ENCODE results near the gene LLGL1. TPM values are rescaled to one million over a fixed set of nuclear protein-coding genes. Genes with fewer than 3 reads are reported as not detected.
A peak's percentile ranks its signal among the peaks of the same experiment; 100 is the strongest.

Gene LLGL1
- total and polyA plus RNA-seq, 10 of the 15 experiments (the other 5 are each of a cell fraction or from before 2014, with no cell fraction given) = 0.02 to 9.2 (median 2.5) TPM

DNA sequence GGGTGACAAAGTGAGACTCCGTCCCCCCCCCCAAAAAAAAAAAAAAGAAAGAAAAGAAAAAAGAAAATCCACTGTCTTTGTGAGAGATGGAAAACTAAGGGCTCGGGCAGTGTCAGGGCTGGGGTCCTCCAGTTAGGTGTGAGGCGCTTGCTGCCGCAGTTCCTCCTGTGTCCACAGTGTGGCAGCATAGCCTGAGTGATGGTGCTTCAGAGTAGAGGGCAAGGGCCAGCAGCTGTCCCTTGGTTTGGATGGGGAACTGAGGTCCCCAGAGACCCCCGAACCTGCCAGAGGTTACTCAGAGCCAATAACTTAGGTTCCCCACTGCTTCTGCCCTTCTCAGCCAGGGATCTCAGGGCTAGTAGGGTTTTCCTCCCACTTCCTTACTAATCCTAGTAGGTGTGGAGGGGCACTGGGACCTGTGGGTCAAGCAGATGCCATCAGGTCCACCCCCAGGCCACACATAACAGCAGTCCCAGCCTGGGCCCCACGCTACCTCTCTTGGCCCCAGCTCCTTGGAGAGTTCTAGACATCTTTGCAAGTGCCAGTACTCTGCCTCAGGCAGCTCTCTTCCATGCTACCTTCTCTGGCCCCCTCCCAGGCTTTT lies 7.9 kb upstream of the LLGL1 start:
- ChIA-PET RAD21 (ENCODE audit: unreplicated experiment) (interaction anchor here (1.0 kb wide), 1 partner anchor 32 kb away, joined by 3 read pairs; no protein-coding TSS in a partner anchor), SMC1A (ENCODE audit: uncharacterized antibody, unreplicated experiment) (interaction anchor here (1.0 to 2.7 kb wide), 3 partner anchors 29 to 76 kb away, joined by 3 to 9 read pairs (median 3); no protein-coding TSS in a partner anchor), CTCF (interaction anchor here (0.9 to 4.1 kb wide), 8 partner anchors 16 to 346 kb away, joined by 3 to 24 read pairs (median 5); no protein-coding TSS in a partner anchor), POLR2A (no interaction called here)
- Histone ChIP-seq H3K27me3 (replicated peaks in 1 of 2; ENCODE audit: control insufficient read depth in 2 of 2, insufficient read depth in 2 of 2, low read length in 1 of 2) (no peaks in the 10 kb centered on the region), H3K4me3 (no peak overlapping the region), H3K9me3 (replicated peaks; ENCODE audit: control insufficient read depth, insufficient read depth, low read length) (no peaks in the 10 kb centered on the region), H2AFZ (ENCODE audit: control insufficient read depth, low read depth, low read length) (no peak overlapping the region), H3K4me2 (ENCODE audit: control insufficient read depth, insufficient read depth) (no peak overlapping the region), H3K4me1 (ENCODE audit: control insufficient read depth, insufficient read depth, low read length) (peaks cover 10% of the 10 kb centered on the region), H3K79me2 (ENCODE audit: control insufficient read depth, insufficient read depth, low read length) (no peaks in the 10 kb centered on the region), H3K36me3 (ENCODE audit: control insufficient read depth in 2 of 2, insufficient read depth in 2 of 2, low read length in 1 of 2) (no peaks in the 10 kb centered on the region), H3K9ac (ENCODE audit: control insufficient read depth, insufficient read depth, low read length) (no peak overlapping the region), H4K20me1 (ENCODE audit: control insufficient read depth, insufficient read depth) (no peaks in the 10 kb centered on the region), H3K27ac (ENCODE audit: control insufficient read depth, insufficient read depth) (no peak overlapping the region)
- DNase-seq (ENCODE audit: low read depth, low spot score) (peak; percentile 2), ATAC-seq (peak; percentile 96), FAIRE-seq (peak; percentile 94)
- TF ChIP-seq TCF12 (IDR thresholded peaks at IDR 0.05; ENCODE audit: low read depth, low read length) = 0 out of 2 replicates have a peak, but pooled peaks have one; percentile 35
- TF ChIP-seq NR2F1 (conservative IDR thresholded peaks at IDR 0.05) = peak; percentile 72
- TF ChIP-seq RAD21 (IDR thresholded peaks at IDR 0.05; ENCODE audit: insufficient read depth, low read depth, low read length) = peak; percentile 79
- peak; percentile 7 to 14; a peak in 1 of 4 replicates for TF ChIP-seq BHLHE40 (IDR thresholded peaks at IDR 0.05; ENCODE audit: borderline replicate concordance in 1 of 2, low read depth in 2 of 2, low read length in 1 of 2)
- 0 out of 2 replicates have a peak, but pooled peaks have one; percentile 17 for TF ChIP-seq YY1 (IDR thresholded peaks at IDR 0.05; ENCODE audit: low read depth, low read length)
- TF ChIP-seq SMC3 (IDR thresholded peaks at IDR 0.05; ENCODE audit: borderline replicate concordance, low read length) = peak; percentile 69
- no peak for TF ChIP-seq HCFC1 (IDR thresholded peaks at IDR 0.05; ENCODE audit: low read length)
- TF ChIP-seq EGR1 (IDR thresholded peaks at IDR 0.05; ENCODE audit: borderline replicate concordance in 1 of 2, low read depth in 2 of 2, low read length in 2 of 2) = no peak
- peak; percentile 94 to 99 (median 96) for TF ChIP-seq CTCF (IDR thresholded peaks at IDR 0.05 in 2 of 3, conservative IDR thresholded peaks at IDR 0.05 in 1 of 3; ENCODE audit: control insufficient read depth in 2 of 3, extremely low read depth in 1 of 3, insufficient read depth in 1 of 3, low read depth in 3 of 3, low read length in 3 of 3)
- TF ChIP-seq CEBPZ (IDR thresholded peaks at IDR 0.05; ENCODE audit: low read depth, low read length) = no peak
- in situ Hi-C loops (cut with MboI) = no loop called here
- 0% methylated on average over 5 of the region's 6 CpGs for WGBS (ENCODE audit: insufficient coverage, insufficient replicate concordance, low lambda C conversion rate, missing lambda C conversion rate)
- BruUV-seq (replicated peaks) = no TSS peak
- intact Hi-C loops (cut with micrococcal nuclease; ENCODE audit: unreplicated experiment) = loop anchor here (2.0 kb wide), 1 partner anchor 77 kb away; no protein-coding TSS in a partner anchor

All from GM12878 (cell line).